ENCODE results near the gene PTPN20.

PTPN20 gene

GRCh38 chr10:47022311-47023131 lies 111.3 kb downstream of the PTPN20 start:
- no peak for DNase-seq (ENCODE audit: low read depth)

- DNase-seq (ENCODE audit: low read depth): no peak
Observed at GRCh38 chr10:47023237-47024045, 112.2 kb downstream of the PTPN20 start.

GRCh38 chr10:47024046-47024322 lies 112.8 kb downstream of the PTPN20 start:
- no peak for DNase-seq (ENCODE audit: low read depth)

GRCh38 chr10:47024399-47025252 lies 113.4 kb downstream of the PTPN20 start:
- peak; percentile 51 for DNase-seq (ENCODE audit: low read depth)

- no peak for DNase-seq (ENCODE audit: low read depth)
Observed at GRCh38 chr10:47025253-47025539, 114.0 kb downstream of the PTPN20 start.

GRCh38 chr10:47025540-47026300 lies 114.5 kb downstream of the PTPN20 start:
- DNase-seq (ENCODE audit: low read depth): no peak

- no peak for DNase-seq (ENCODE audit: low read depth)
Observed at GRCh38 chr10:47026301-47027107, 115.3 kb downstream of the PTPN20 start.

GRCh38 chr10:47027108-47027783 lies 116.0 kb downstream of the PTPN20 start:
- no peak for DNase-seq (ENCODE audit: low read depth)

- DNase-seq (ENCODE audit: low read depth): no peak
Observed at GRCh38 chr10:47027784-47028260, 116.6 kb downstream of the PTPN20 start.

GRCh38 chr10:47028466-47028865 lies 117.2 kb downstream of the PTPN20 start:
- no peak for DNase-seq (ENCODE audit: low read depth)

- no peak for DNase-seq (ENCODE audit: low read depth)
Observed at GRCh38 chr10:47029181-47030009, 118.2 kb downstream of the PTPN20 start.

- no peak for DNase-seq (ENCODE audit: low read depth)
Observed at GRCh38 chr10:47030191-47030703, 119.0 kb downstream of the PTPN20 start.

- no peak for DNase-seq (ENCODE audit: low read depth)
Observed at GRCh38 chr10:47031211-47031900, 120.1 kb downstream of the PTPN20 start.

- DNase-seq (ENCODE audit: low read depth): no peak
Observed at GRCh38 chr10:47031901-47032465, 120.8 kb downstream of the PTPN20 start.

GRCh38 chr10:47033081-47033480 lies 121.9 kb downstream of the PTPN20 start:
- DNase-seq (ENCODE audit: low read depth): no peak

- no peak for DNase-seq (ENCODE audit: low read depth)
Observed at GRCh38 chr10:47033541-47034270, 122.5 kb downstream of the PTPN20 start.

GRCh38 chr10:47034441-47035051 lies 123.3 kb downstream of the PTPN20 start:
- DNase-seq (ENCODE audit: low read depth): no peak
